Tongue (tissue), 2 donors: ENCODE measurements around the gene PHACTR3. TPM values are rescaled to one million over a fixed set of nuclear protein-coding genes. Genes with fewer than 3 reads are reported as not detected.
"Not testable (repeated sequence)": the region's sequence is repeated elsewhere in the genome, so short reads cannot be mapped to it uniquely, and the experiment has no call there.

Experiments used
- DNase-seq: peaks from one replicate; pipeline ENCODE4 v3.0.0-alpha.2; 2015
- total RNA-seq: library from RNA; depleted of rRNA; stranded (reverse); fragments of >200 nt; gene quantifications from one replicate; pipeline ENCODE4 v1.2.3, GENCODE V29; 2014

Gene PHACTR3
- total RNA-seq, 1 donor from 2014 or later = 8.5 TPM

GRCh38 chr20:59589086-59589684, 15.2 kb upstream of the PHACTR3 start:
- DNase-seq = no peak

DNA sequence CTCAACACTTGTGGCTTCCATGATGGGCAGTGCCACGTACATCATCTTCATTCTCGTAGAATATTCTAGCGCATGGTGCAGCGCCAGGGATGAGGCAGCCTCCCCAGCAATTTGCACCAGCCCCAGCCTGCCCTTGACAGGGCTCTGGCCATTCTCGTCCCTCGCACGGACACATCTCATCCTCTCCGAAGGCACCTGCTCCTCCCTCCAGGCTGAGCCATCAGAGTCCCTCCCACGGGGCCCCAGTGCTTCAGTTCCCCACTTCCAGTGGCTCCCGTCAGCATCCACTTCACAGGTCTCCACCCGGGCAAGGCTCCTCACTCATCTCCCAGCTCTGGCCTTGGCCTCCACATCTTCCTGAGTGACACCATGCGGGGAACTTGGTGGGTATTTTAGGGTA, 13.3 kb upstream of the PHACTR3 start:
- no peak for DNase-seq

DNA sequence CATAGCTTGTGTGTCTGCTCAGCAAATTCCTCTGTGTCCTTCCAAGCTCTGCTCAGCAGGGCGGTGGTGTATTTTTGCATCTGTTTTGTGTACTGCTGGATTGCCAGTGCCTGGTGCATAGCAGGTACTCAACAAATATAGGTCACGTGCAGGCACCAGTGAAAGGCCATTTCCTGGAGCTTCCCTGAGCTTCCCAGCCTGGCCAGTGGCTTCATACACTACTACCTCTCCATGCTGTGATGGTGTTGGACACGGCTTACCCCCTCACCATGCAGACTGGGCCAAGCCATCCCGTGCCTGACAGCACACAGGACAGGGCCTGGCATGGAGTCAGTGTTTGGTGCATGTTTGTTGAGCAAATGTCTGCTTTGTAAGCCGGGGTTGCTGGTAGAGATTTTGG, 7.7 kb upstream of the PHACTR3 start:
- DNase-seq = no peak

- no peak for DNase-seq
These were observed 7.1 kb upstream of the PHACTR3 start for GRCh38 chr20:59597240-59597639.

DNA sequence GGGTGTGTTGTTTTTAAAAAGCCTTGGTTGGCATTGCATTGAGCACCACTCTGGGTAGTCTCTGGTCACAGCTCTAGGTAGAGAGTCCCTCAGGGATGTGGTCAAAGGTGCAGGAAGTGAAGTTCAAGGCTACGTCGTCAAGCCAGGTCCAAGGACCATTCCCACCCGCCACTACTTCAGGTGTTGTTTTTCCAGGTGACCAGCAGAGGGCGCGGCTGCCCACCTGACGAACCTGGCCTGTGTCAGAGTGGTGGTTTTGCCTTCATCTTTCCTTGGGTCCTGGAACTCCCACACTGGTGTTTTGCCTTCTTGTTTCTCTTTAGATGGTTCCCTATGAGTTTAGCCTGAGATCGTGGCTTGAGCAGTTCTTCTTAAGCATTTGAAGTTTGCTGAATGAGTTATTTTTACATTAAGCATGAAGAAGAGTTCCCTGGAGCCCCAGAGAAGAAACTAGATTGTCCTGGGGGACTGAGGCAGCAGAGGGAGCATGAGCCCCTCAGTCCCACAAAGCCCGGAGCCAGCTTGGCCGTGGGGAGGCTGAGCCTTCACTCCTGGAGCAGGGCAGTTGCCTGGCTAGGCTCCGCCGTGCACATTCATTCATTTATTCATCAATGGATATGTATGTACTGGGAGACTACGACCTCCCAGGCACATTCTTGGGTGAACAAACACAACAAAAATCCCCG, 5.6 kb upstream of the PHACTR3 start:
- DNase-seq = peak; percentile 68

DNA sequence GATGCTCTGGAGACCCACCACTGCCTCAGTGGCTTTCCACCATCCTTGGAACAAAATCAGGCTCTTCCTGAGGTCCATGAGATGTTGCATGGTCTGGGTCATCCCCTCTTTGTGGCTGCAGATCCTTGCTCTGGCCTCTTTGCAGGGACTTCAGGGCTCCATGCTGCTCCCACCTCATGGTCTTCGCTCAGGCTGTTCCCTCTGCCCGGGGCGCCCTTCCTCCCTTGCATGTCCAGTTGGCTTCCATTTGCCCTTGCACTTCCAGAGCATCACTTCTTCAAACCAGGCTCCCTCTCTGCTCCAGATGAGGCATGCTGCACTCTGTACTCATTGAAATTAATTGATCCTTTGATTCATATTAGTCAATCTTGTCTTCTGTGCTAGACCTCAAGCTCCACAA, 4.4 kb upstream of the PHACTR3 start:
- DNase-seq = no peak

GRCh38 chr20:59600472-59600871, 3.9 kb upstream of the PHACTR3 start:
- no peak for DNase-seq

- DNase-seq = no peak
These were observed 1.7 kb upstream of the PHACTR3 start for GRCh38 chr20:59602546-59603080.

GRCh38 chr20:59603176-59603575, 1.2 kb upstream of the PHACTR3 start:
- DNase-seq = no peak

GRCh38 chr20:59604741-59605600, 631 bp downstream of the PHACTR3 start:
- peak; percentile 20 for DNase-seq

- no peak for DNase-seq
These were observed 1.4 kb downstream of the PHACTR3 start for GRCh38 chr20:59605601-59606364.

DNA sequence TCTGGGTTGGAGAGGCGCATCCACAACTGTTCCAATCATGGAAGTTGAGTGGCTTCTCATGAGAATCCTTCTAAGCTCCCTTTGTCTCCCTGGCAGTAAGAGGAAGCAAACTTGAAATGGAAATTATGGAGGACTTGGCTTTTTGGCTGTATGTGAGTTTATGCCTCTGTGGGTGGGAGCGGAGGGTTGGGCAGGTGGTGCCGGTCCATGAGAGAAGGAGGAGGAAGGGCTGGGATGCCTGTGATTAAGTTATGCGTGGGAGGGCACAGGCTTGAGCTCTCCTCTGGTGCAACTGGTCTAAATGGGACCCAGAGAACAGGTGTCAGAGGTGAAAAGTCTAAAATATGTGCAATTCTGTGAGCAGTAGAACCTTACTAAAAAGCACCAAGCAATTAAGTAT, 2.2 kb downstream of the PHACTR3 start:
- DNase-seq = no peak

DNA sequence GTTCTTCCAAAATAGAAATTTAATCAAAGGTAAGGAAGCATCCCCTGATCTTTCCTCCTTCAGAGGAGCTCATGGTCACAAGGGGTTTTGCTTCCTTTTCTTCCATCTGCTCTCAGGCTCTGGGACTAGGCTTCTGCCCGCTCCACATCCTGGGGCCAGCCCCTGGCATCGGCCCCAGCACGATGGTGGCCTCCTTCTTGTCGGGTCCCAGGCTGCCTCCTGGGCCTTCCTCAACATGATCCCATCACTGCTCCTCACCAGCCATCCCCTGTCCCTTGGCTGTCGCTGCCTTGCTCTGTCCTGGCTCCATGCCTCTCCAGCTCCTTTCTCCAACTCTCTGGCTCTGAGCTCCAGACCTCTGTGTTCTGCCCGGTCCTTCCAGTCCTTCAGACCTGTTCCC, 4.1 kb downstream of the PHACTR3 start:
- DNase-seq = no peak

DNA sequence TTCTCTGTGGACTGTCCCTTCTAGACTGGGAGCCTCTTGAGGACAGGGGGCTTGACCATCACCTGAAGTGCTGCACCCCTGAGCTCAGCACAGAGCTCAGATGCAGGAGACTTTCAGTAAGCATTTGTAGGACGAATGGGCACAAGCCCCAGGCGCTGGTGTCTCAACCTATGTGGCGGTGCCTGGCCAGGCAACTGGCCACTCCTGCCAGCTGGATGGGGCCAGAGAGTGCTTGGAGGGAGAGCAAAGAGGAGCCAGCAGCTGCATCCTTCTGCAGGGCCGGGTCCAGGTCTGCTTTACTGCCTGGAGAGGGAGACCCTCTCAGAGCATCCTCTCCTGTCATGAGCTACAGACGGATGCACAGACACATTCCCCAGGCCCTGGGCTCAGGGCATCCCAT, 4.5 kb downstream of the PHACTR3 start:
- no peak for DNase-seq

- no peak for DNase-seq
These were observed 6.9 kb downstream of the PHACTR3 start for GRCh38 chr20:59611286-59611685.

- DNase-seq = no peak
These were observed 9.5 kb downstream of the PHACTR3 start for GRCh38 chr20:59613861-59614260.

DNA sequence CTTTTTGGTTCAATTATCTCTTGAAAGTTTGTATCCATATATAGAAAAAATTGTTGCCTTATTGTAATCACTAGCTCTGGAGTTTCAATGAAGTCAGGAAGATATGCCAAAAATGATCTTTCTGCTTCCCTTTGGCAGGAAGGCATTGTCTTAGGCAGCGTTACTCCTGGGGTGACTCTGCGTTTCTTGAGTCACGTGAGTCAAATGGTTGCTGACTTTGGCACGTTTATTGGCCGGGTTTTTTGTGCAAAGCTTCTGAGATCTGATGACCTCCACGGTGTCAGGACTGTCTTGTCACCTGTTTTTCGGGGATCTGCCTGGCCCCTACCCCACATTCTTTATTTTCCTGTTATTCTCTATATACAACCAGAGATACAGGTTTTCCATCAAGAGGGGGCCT, 10.4 kb downstream of the PHACTR3 start:
- DNase-seq = no peak

GRCh38 chr20:59616306-59616705, 12.0 kb downstream of the PHACTR3 start:
- DNase-seq = no peak

GRCh38 chr20:59617221-59617620, 12.9 kb downstream of the PHACTR3 start:
- DNase-seq = no peak

GRCh38 chr20:59618131-59618530, 13.8 kb downstream of the PHACTR3 start:
- no peak for DNase-seq

DNA sequence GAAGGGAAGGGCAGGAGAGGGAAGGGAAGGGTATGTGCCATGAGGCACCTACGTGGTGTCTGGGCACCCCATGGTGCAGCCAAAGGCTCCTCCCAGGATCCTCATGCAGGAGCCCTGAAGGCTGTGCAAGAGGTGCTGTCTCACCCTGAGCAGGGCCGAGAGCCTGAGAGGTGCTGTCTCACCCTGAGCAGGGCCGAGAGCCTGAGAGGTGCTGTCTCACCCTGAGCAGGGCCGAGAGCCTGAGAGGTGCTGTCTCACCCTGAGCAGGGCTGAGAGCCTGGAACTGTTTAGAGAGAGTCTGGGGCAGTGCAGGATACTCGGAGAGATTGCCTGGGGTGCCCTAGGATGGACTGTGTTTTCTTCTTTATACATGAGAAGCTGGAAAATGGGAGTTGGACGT, 14.2 kb downstream of the PHACTR3 start:
- DNase-seq = not testable (repeated sequence)

- no peak for DNase-seq
These were observed 16.6 kb downstream of the PHACTR3 start for GRCh38 chr20:59620860-59621505.
